Heart right ventricle (tissue), 16 donors: ENCODE data around the gene USP9X. TPM values are rescaled to one million over a fixed set of nuclear protein-coding genes. Genes with fewer than 3 reads are reported as not detected.

Source experiments
- ATAC-seq, 8 donors: fragments of 200-7000 bp; cut with Tn5 transposase; one replicate each; pipeline ENCODE4 v1.9.1; 2020; ENCODE audit warnings: mild to moderate bottlenecking in 8 of 8, moderate library complexity in 8 of 8, moderate number of reproducible peaks in 1 of 8
- DNase-seq, 2 donors: peaks; one replicate each; pipeline ENCODE4 v3.0.0-alpha.2; 2020
- H3K27ac ChIP-seq, 10 donors: fragments of 200-600 bp; sonication (generic) in 2 of 10; one replicate each; pipeline versions ENCODE4 v1.5.0 to v1.8.0; 2020 to 2022; ENCODE audit warnings: mild to moderate bottlenecking in 3 of 10
- H3K27me3 ChIP-seq, 7 donors: fragments of 200-600 bp; one replicate each; pipeline ENCODE4 v1.8.0; 2021 to 2022; ENCODE audit warnings: mild to moderate bottlenecking in 2 of 7
- H3K36me3 ChIP-seq, 9 donors: fragments of 200-600 bp; sonication (generic) in 1 of 9; one replicate each; pipeline versions ENCODE4 v1.5.0 to v1.8.0; 2020 to 2022; ENCODE audit warnings: mild to moderate bottlenecking in 2 of 9
- H3K4me1 ChIP-seq, 9 donors: fragments of 200-600 bp; sonication (generic) in 1 of 9; one replicate each; pipeline versions ENCODE4 v1.5.0 to v1.8.0; 2020 to 2022; ENCODE audit warnings: mild to moderate bottlenecking in 4 of 9
- H3K4me3 ChIP-seq, 10 donors: fragments of 200-600 bp; sonication (generic) in 2 of 10; one replicate each; pipeline versions ENCODE4 v1.5.0 to v1.8.0; 2020 to 2022; ENCODE audit warnings: mild to moderate bottlenecking in 7 of 10, moderate library complexity in 2 of 10
- H3K9me3 ChIP-seq, 11 donors: fragments of 200-600 bp in 10 of 11; sonication (generic) in 2 of 11; one replicate each; pipeline versions ENCODE4 v1.5.0 to v1.8.0; 2013 to 2022; ENCODE audit warnings: mild to moderate bottlenecking in 2 of 11, control low read depth in 1 of 11, moderate library complexity in 1 of 11
- WGBS, 2 donors: extraction: QIAGEN DNeasy Blood & Tissue Kit; methylation state at CpG; one replicate each; pipeline ENCODE4 v1.1.7; 2013; ENCODE audit warnings: inconsistent platforms in 1 of 2; 5-methylcytosine and 5-hydroxymethylcytosine counted together
- intact Hi-C, 10 donors: fragments of 100-400 bp; cut with DNase I; formaldehyde crosslinking; loops; one replicate each; pipeline versions ENCODE4 v1.11.1 to v1.14.2; 2022
- polyA plus RNA-seq, 2 donors: library from polyadenylated mRNA; stranded (reverse); fragments of 200-250 nt; gene quantifications; one replicate each; pipeline ENCODE4 v1.2.3, GENCODE V29; 2013
- total RNA-seq, 10 donors: library from RNA; stranded (reverse); fragmentation: NEBNext Ultra II Directional in 3 of 10; extraction: Animal tissue kit (Norgen Biotek cat#: 25700) in 3 of 10; gene quantifications; one replicate each; pipeline versions ENCODE4 v1.2.1 to v1.2.4, GENCODE V29; 2021 to 2023
- TF ChIP-seq, protein P1 (sequence below), 9 donors: fragments of 200-600 bp; sonication (generic) in 2 of 9; IDR thresholded peaks; one replicate each; pipeline versions ENCODE4 v1.5.0 to v1.8.0; 2021 to 2022; ENCODE audit warnings: antibody characterized with exemption in 9 of 9, mild to moderate bottlenecking in 5 of 9, moderate library complexity in 1 of 9
- donor health status: Arrhythmogenic right ventricular cardiomyopathy.
- donor health status: ischemic (EF 13 %, LVEDD 7.1; RV severe dilation, severe dysfunction).
- donor health status: healthy with polysubstance abuse.
- donor health status: DM: no; HTN: yes; CAD: no.
- donor health status: DM: no; HTN: no; CAD: no.
- donor health status: ischemic (EF 25% LVEDD 6.9; RV normal size, moderate dysfunction).
- donor health status: ischemic (EF 25% LVEDD 5.7; RV mildly dilated, moderate dysfunction).
- donor health status: healthy.
- donor health status: DM: yes; HTN: yes; CAD: no.
- donor health status: Ischemic cardiomyopathy.
- donor health status: ischemic (EF 35%, LVEDD 5.7; RV mildly dilated, moderate dysfunction).
- donor health status: nonischemic (EF 11% LVEDD 7.7; RV severe dilation, severe dysfunction).
- donor health status: DM: yes; HTN: yes; CAD: no.
- donor health status: PGD.
- donor health status: ischemic (EF 29% LVEDD 5.4; RV normal size, mild dysfunction).
- donor health status: nonischemic (EF 23%, LVEDD 6.1; RV moderate dilation, normal function).

Gene USP9X
- total and polyA plus RNA-seq, 12 donors = 9.0 to 81.3 (median 64.6) TPM

GRCh38 chrX:41116948-41117347, 31.7 kb downstream of the USP9X start:
- Histone ChIP-seq H3K4me3 (no peak overlapping the region), H3K4me1 (peaks cover 0 to 67% (median 48%) of the 10 kb centered on the region in 9 donors), H3K36me3 (no peaks in the 10 kb centered on the region), H3K27ac (no peak overlapping the region), H3K9me3 (no peaks in the 10 kb centered on the region), H3K27me3 (peaks cover 0 to 15% (median 0%) of the 10 kb centered on the region in 7 donors)
- ATAC-seq (no peak), DNase-seq (no peak)
- TF ChIP-seq, protein P1, sequence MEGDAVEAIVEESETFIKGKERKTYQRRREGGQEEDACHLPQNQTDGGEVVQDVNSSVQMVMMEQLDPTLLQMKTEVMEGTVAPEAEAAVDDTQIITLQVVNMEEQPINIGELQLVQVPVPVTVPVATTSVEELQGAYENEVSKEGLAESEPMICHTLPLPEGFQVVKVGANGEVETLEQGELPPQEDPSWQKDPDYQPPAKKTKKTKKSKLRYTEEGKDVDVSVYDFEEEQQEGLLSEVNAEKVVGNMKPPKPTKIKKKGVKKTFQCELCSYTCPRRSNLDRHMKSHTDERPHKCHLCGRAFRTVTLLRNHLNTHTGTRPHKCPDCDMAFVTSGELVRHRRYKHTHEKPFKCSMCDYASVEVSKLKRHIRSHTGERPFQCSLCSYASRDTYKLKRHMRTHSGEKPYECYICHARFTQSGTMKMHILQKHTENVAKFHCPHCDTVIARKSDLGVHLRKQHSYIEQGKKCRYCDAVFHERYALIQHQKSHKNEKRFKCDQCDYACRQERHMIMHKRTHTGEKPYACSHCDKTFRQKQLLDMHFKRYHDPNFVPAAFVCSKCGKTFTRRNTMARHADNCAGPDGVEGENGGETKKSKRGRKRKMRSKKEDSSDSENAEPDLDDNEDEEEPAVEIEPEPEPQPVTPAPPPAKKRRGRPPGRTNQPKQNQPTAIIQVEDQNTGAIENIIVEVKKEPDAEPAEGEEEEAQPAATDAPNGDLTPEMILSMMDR (IDR thresholded peaks at IDR 0.05) = no peak
- intact Hi-C loops = loop anchor here in 6 of 10 donors (5.0 to 10.0 kb wide), 8 partner anchors 102 to 470 kb away; partner anchors contain the start of gene CXorf38 (in 1 of the 6)
- WGBS, 2 donors = 9 to 16% methylated on average over 4 of the region's 4 CpGs

DNA sequence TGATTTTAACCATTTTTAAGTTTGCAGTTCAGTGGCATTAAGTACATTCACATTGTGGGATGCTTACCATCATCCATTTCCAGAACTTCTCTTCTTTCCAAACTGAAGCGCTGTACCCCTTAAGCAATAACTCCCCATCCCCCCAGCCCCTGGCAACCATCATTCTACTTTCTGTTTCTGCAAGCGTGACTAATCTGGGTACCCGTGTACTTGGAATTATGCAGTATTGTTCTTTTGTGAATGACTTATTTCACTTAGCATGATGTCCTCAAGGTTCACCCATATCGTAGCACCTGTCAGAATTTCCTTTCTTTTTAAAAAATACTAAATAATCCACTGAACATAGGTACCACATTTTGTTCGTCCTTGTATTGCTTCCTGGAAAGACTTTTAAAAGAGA, 32.9 kb downstream of the USP9X start:
- no peak overlapping the region for H3K4me3 ChIP-seq
- peaks cover 0 to 22% (median 0%) of the 10 kb centered on the region in 7 donors for H3K27me3 ChIP-seq
- ATAC-seq (no peak), DNase-seq (no peak)
- intact Hi-C loops = loop anchor here in 6 of 10 donors (5.0 to 10.0 kb wide), 8 partner anchors 103 to 471 kb away; partner anchors contain the start of gene CXorf38 (in 1 of the 6)
- no peaks in the 10 kb centered on the region for H3K9me3 ChIP-seq
- no peak overlapping the region for H3K27ac ChIP-seq
- peaks cover 0 to 72% (median 41%) of the 10 kb centered on the region in 9 donors for H3K4me1 ChIP-seq
- TF ChIP-seq, protein P1 (IDR thresholded peaks at IDR 0.05) = no peak
- no peaks in the 10 kb centered on the region for H3K36me3 ChIP-seq
- WGBS, 2 donors = 58 to 77% methylated on average over 5 of the region's 5 CpGs

- peaks cover 0 to 22% (median 0%) of the 10 kb centered on the region in 7 donors for H3K27me3 ChIP-seq
- no peak overlapping the region for H3K4me3 ChIP-seq
- H3K36me3 ChIP-seq = peaks cover 0 to 15% (median 0%) of the 10 kb centered on the region in 9 donors
- WGBS, 2 donors = 87 to 89% methylated on average over 6 of the region's 6 CpGs
- ATAC-seq = no peak
- H3K9me3 ChIP-seq = no peaks in the 10 kb centered on the region
- DNase-seq = no peak
- intact Hi-C loops = loop anchor here in 6 of 10 donors (5.0 to 10.0 kb wide), 8 partner anchors 105 to 473 kb away; partner anchors contain the start of gene CXorf38 (in 1 of the 6)
- TF ChIP-seq, protein P1 (IDR thresholded peaks at IDR 0.05) = no peak
- H3K27ac ChIP-seq = no peak overlapping the region
- H3K4me1 ChIP-seq = peaks cover 0 to 65% (median 37%) of the 10 kb centered on the region in 9 donors
Observed at GRCh38 chrX:41119803-41120202, 34.6 kb downstream of the USP9X start.

GRCh38 chrX:41121766-41122165, 36.5 kb downstream of the USP9X start:
- Histone ChIP-seq H3K27me3 (peaks cover 0 to 9% (median 0%) of the 10 kb centered on the region in 7 donors), H3K4me3 (no peak overlapping the region), H3K27ac (no peak overlapping the region), H3K4me1 (peaks cover 0 to 45% (median 22%) of the 10 kb centered on the region in 9 donors), H3K36me3 (peaks cover 0 to 20% (median 0%) of the 10 kb centered on the region in 9 donors), H3K9me3 (no peaks in the 10 kb centered on the region)
- WGBS, 2 donors = 96 to 100% methylated on average over 1 of the region's 1 CpG
- DNase-seq = no peak
- no peak for ATAC-seq
- intact Hi-C loops = no loop called here
- TF ChIP-seq, protein P1 (IDR thresholded peaks at IDR 0.05) = no peak
